KMS-11 (cell line): ENCODE measurements around the gene DNAJA3.

Experiments used
- H2AFZ ChIP-seq: fragments of 200-600 bp; sonication (generic); 2 replicates; pipeline ENCODE4 v1.6.1; 2016; ENCODE audit warnings: antibody characterized with exemption, mixed run types, low read depth
- H3K27ac ChIP-seq: fragments of 200-600 bp; sonication (generic); 2 replicates; pipeline ENCODE4 v1.6.1; 2016; ENCODE audit warnings: mild to moderate bottlenecking, mixed run types
- H3K27me3 ChIP-seq: fragments of 200-600 bp; sonication (generic); 2 replicates; pipeline ENCODE4 v1.6.1; 2017; ENCODE audit warnings: mild to moderate bottlenecking, low read depth, mixed run types, moderate library complexity; ENCODE audit not compliant: insufficient read depth
- H3K36me3 ChIP-seq: fragments of 200-600 bp; sonication (generic); 2 replicates; pipeline ENCODE4 v1.6.1; 2017; ENCODE audit warnings: mild to moderate bottlenecking, mixed run types; ENCODE audit not compliant: insufficient read depth
- H3K4me1 ChIP-seq: fragments of 200-600 bp; sonication (generic); 2 replicates; pipeline ENCODE4 v1.6.1; 2016; ENCODE audit warnings: mild to moderate bottlenecking, low read depth, mixed run types; ENCODE audit not compliant: poor library complexity, severe bottlenecking
- H3K4me2 ChIP-seq: fragments of 200-600 bp; sonication (generic); 2 replicates; pipeline ENCODE4 v1.7.0; 2016; ENCODE audit warnings: mild to moderate bottlenecking, mixed run types
- H3K4me3 ChIP-seq: fragments of 200-600 bp; sonication (generic); IDR thresholded peaks from 2 replicates; pipeline ENCODE4 v1.6.1; 2017; ENCODE audit warnings: low read depth, low read length, mixed read lengths; ENCODE audit not compliant: insufficient read depth
- H3K79me2 ChIP-seq: fragments of 200-600 bp; sonication (generic); 2 replicates; pipeline ENCODE4 v1.6.1; 2016; ENCODE audit warnings: low read depth, mixed run types; ENCODE audit not compliant: insufficient read depth
- H3K9ac ChIP-seq: fragments of 200-600 bp; sonication (generic); 2 replicates; pipeline ENCODE4 v1.6.1; 2016; ENCODE audit warnings: mild to moderate bottlenecking, mixed run types
- H4K20me1 ChIP-seq: fragments of 200-600 bp; sonication (generic); 2 replicates; pipeline ENCODE4 v1.6.1; 2016; ENCODE audit warnings: mild to moderate bottlenecking, mixed run types; ENCODE audit not compliant: insufficient read depth
- TF ChIP-seq, protein P1 (sequence below): fragments of 200-600 bp; sonication (generic); conservative IDR thresholded peaks from 2 replicates; pipeline ENCODE4 v1.6.1; 2017; ENCODE audit warnings: low read depth, mild to moderate bottlenecking, antibody characterized with exemption, low read length, moderate library complexity, mixed read lengths

DNAJA3 gene

DNA sequence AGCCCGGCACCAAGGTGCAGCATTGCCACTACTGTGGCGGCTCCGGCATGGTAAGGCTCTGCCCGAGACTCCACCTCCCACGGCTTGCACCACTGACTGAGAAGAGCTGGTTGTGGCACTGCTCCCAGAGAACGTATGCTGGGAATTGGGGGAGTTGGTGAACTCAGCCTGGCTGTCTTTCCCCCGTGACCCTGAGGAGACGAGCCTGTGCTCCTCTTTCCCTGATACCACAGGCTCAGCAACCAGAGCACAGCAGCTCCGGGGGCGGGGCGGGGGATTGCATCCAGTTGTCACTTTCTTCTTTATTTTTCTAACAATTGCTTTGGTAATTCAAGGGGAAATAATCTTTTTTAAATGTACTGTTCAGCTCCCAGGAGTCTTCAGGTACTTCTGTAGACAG, 16.7 kb downstream of the DNAJA3 start:
- no peak overlapping the region for H2AFZ ChIP-seq
- TF ChIP-seq, protein P1, sequence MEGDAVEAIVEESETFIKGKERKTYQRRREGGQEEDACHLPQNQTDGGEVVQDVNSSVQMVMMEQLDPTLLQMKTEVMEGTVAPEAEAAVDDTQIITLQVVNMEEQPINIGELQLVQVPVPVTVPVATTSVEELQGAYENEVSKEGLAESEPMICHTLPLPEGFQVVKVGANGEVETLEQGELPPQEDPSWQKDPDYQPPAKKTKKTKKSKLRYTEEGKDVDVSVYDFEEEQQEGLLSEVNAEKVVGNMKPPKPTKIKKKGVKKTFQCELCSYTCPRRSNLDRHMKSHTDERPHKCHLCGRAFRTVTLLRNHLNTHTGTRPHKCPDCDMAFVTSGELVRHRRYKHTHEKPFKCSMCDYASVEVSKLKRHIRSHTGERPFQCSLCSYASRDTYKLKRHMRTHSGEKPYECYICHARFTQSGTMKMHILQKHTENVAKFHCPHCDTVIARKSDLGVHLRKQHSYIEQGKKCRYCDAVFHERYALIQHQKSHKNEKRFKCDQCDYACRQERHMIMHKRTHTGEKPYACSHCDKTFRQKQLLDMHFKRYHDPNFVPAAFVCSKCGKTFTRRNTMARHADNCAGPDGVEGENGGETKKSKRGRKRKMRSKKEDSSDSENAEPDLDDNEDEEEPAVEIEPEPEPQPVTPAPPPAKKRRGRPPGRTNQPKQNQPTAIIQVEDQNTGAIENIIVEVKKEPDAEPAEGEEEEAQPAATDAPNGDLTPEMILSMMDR = no peak
- H4K20me1 ChIP-seq = no peaks in the 10 kb centered on the region; the same call in 1 of the 2 replicates
- peaks cover 34% of the 10 kb centered on the region; the same call in 1 of the 2 replicates for H3K36me3 ChIP-seq
- no peak overlapping the region for H3K4me3 ChIP-seq
- H3K4me1 ChIP-seq = no peaks in the 10 kb centered on the region
- H3K9ac ChIP-seq = no peak overlapping the region
- no peak overlapping the region for H3K27ac ChIP-seq
- H3K79me2 ChIP-seq = no peaks in the 10 kb centered on the region; the same call in 1 of the 2 replicates
- H3K4me2 ChIP-seq = no peak overlapping the region
- no peaks in the 10 kb centered on the region for H3K27me3 ChIP-seq

GRCh38 chr16:4443271-4443670, 17.6 kb downstream of the DNAJA3 start:
- Histone ChIP-seq H3K36me3 (peaks cover 37% of the 10 kb centered on the region; the same call in 1 of the 2 replicates), H3K9ac (no peak overlapping the region), H3K27me3 (no peaks in the 10 kb centered on the region), H3K4me3 (no peak overlapping the region), H2AFZ (no peak overlapping the region), H3K4me2 (no peak overlapping the region), H4K20me1 (no peaks in the 10 kb centered on the region; the same call in 1 of the 2 replicates), H3K4me1 (no peaks in the 10 kb centered on the region), H3K79me2 (no peaks in the 10 kb centered on the region), H3K27ac (no peak overlapping the region)
- TF ChIP-seq, protein P1 = no peak

DNA sequence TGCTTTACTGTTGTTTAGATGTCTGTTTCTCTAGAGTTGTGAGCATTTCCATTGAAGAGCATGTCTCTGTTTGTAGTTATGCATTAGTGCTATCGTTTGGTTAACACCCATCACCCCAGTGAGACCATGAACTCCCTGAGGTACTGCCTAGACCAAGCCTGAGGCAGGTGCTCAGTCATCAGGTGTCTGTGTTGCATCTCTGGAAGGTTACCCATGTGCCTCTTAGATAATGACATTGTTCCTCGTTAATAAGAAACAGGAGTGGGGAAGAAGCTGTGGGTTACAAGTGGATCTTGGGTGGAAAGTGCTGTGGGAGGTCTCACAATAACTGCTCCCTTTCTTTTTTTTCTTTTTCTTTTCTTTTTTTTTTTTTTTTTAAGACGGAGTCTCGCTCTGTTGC, 18.3 kb downstream of the DNAJA3 start:
- Histone ChIP-seq H3K4me1 (no peaks in the 10 kb centered on the region), H3K27me3 (no peaks in the 10 kb centered on the region), H3K79me2 (no peaks in the 10 kb centered on the region), H4K20me1 (no peaks in the 10 kb centered on the region; the same call in 1 of the 2 replicates), H3K4me3 (no peak overlapping the region), H2AFZ (no peak overlapping the region), H3K36me3 (peaks cover 33% of the 10 kb centered on the region; the same call in 1 of the 2 replicates), H3K4me2 (no peak overlapping the region), H3K27ac (no peak overlapping the region), H3K9ac (no peak overlapping the region)
- TF ChIP-seq, protein P1 = no peak

GRCh38 chr16:4450430-4450829, 24.8 kb downstream of the DNAJA3 start:
- peaks cover 36% of the 10 kb centered on the region; the same call in 1 of the 2 replicates for H3K36me3 ChIP-seq

More at GRCh38 chr16:4450430-4450829, 24.8 kb downstream of the DNAJA3 start:
- no peaks in the 10 kb centered on the region for H3K4me1 ChIP-seq
- no peak overlapping the region for H3K27ac ChIP-seq
- H3K4me2 ChIP-seq = no peak overlapping the region
- H3K4me3 ChIP-seq = no peak overlapping the region
- no peak overlapping the region for H2AFZ ChIP-seq
- H3K9ac ChIP-seq = no peak overlapping the region
- H3K27me3 ChIP-seq = no peaks in the 10 kb centered on the region
- H4K20me1 ChIP-seq = no peaks in the 10 kb centered on the region
- TF ChIP-seq, protein P1 = no peak
- H3K79me2 ChIP-seq = no peaks in the 10 kb centered on the region; the same call in 1 of the 2 replicates
